ENCODE data around the gene ACVR1. TPM values are rescaled to one million over a fixed set of nuclear protein-coding genes. Genes with fewer than 3 reads are reported as not detected.
"Not testable (repeated sequence)": the region's sequence is repeated elsewhere in the genome, so short reads cannot be mapped to it uniquely, and the experiment has no call there.

The ACVR1 gene
- total RNA-seq, 1 donor from 2014 or later, result 29.5 TPM

GRCh38 chr2:157771234-157771633, 104.9 kb downstream of the ACVR1 start:
- intact Hi-C loops (cut with micrococcal nuclease), result no loop called here

GRCh38 chr2:157769856-157770255, 106.3 kb downstream of the ACVR1 start:
- intact Hi-C loops (cut with micrococcal nuclease), result no loop called here

GRCh38 chr2:157764386-157764785, 111.7 kb downstream of the ACVR1 start:
- intact Hi-C loops (cut with micrococcal nuclease), result loop anchor here (5.0 kb wide), 1 partner anchor 267 kb away; no protein-coding TSS in a partner anchor

GRCh38 chr2:157761520-157761919, 114.6 kb downstream of the ACVR1 start:
- intact Hi-C loops (cut with micrococcal nuclease), result loop anchor here (5.0 kb wide), 1 partner anchor 264 kb away; no protein-coding TSS in a partner anchor

- intact Hi-C loops (cut with micrococcal nuclease), result loop anchor here (5.0 kb wide), 1 partner anchor 264 kb away; no protein-coding TSS in a partner anchor
Measured at GRCh38 chr2:157760949-157761348, 115.2 kb downstream of the ACVR1 start.

GRCh38 chr2:157759855-157760254, 116.3 kb downstream of the ACVR1 start:
- intact Hi-C loops (cut with micrococcal nuclease), result loop anchor here (5.0 kb wide), 1 partner anchor 263 kb away; no protein-coding TSS in a partner anchor

GRCh38 chr2:157758586-157758985, 117.5 kb downstream of the ACVR1 start:
- intact Hi-C loops (cut with micrococcal nuclease), result no loop called here

GRCh38 chr2:157757500-157757899, 118.6 kb downstream of the ACVR1 start:
- intact Hi-C loops (cut with micrococcal nuclease), result no loop called here

GRCh38 chr2:157756447-157756846, 119.7 kb downstream of the ACVR1 start:
- intact Hi-C loops (cut with micrococcal nuclease), result not testable (repeated sequence)

GRCh38 chr2:157751462-157752058, 124.6 kb downstream of the ACVR1 start:
- intact Hi-C loops (cut with micrococcal nuclease), result loop anchor here (5.0 kb wide), 1 partner anchor 449 kb away; no protein-coding TSS in a partner anchor

GRCh38 chr2:157749684-157750083, 126.4 kb downstream of the ACVR1 start:
- intact Hi-C loops (cut with micrococcal nuclease), result loop anchor here (5.0 kb wide), 1 partner anchor 447 kb away; no protein-coding TSS in a partner anchor

GRCh38 chr2:157748371-157749142, 127.6 kb downstream of the ACVR1 start:
- intact Hi-C loops (cut with micrococcal nuclease), result no loop called here

- intact Hi-C loops (cut with micrococcal nuclease), result no loop called here
Measured at GRCh38 chr2:157747695-157748370, 128.3 kb downstream of the ACVR1 start.

GRCh38 chr2:157747280-157747679, 128.8 kb downstream of the ACVR1 start:
- intact Hi-C loops (cut with micrococcal nuclease), result no loop called here

- intact Hi-C loops (cut with micrococcal nuclease), result no loop called here
Measured at GRCh38 chr2:157746234-157746950, 129.7 kb downstream of the ACVR1 start.

GRCh38 chr2:157744571-157745076, 131.5 kb downstream of the ACVR1 start:
- intact Hi-C loops (cut with micrococcal nuclease), result no loop called here

GRCh38 chr2:157743051-157743450, 133.1 kb downstream of the ACVR1 start:
- intact Hi-C loops (cut with micrococcal nuclease), result no loop called here

GRCh38 chr2:157741819-157742484, 134.2 kb downstream of the ACVR1 start:
- intact Hi-C loops (cut with micrococcal nuclease), result no loop called here

GRCh38 chr2:157737656-157738055, 138.5 kb downstream of the ACVR1 start:
- intact Hi-C loops (cut with micrococcal nuclease), result no loop called here

- intact Hi-C loops (cut with micrococcal nuclease), result no loop called here
Measured at GRCh38 chr2:157735532-157735931, 140.6 kb downstream of the ACVR1 start.

Data from T-helper 2 cell treated with Interferon-gamma antibody and Interleukin-4, amounts not matched to agents 100 ng/mL and 5 ng/mL, for 36 hours (primary cell).